MCF 10A (cell line): ENCODE results near the gene MSI1. TPM values are rescaled to one million over a fixed set of nuclear protein-coding genes. Genes with fewer than 3 reads are reported as not detected.

ENCODE experiments used
- BruUV-seq: library from RNA; stranded (reverse); fragments of 400-500 nt; replicated peaks from 2 replicates; lab custom pipeline; 2021; lab: Mats Ljungman, UMichigan
- CTCF ChIA-PET: fragments of 300-600 bp; sonication (Branson Sonifier 250); formaldehyde crosslinking; extraction: SDS; loops from one replicate; lab custom pipeline; 2021; ENCODE audit warnings: antibody characterized with exemption, inconsistent platforms; lab: Yijun Ruan, JAX
- POLR2A ChIA-PET: fragments of 300-600, 350-650 bp; sonication (Branson Sonifier 250); formaldehyde crosslinking; extraction: SDS; loops from one replicate; lab custom pipeline; 2020; ENCODE audit warnings: antibody characterized with exemption, inconsistent platforms; lab: Yijun Ruan, JAX
- DNase-seq: peaks from one replicate; pipeline ENCODE4 v3.0.0-alpha.2; 2018; ENCODE audit not compliant: unreplicated experiment
- H3K27ac Mint-ChIP-seq: one replicate; pipeline ENCODE4 v1.8.0; 2022; ENCODE audit warnings: mild to moderate bottlenecking, low read depth, mixed read lengths; ENCODE audit not compliant: unreplicated experiment
- H3K27me3 Mint-ChIP-seq: one replicate; pipeline ENCODE4 v1.8.0; 2022; ENCODE audit warnings: mixed read lengths; ENCODE audit not compliant: insufficient read depth, unreplicated experiment
- H3K36me3 Mint-ChIP-seq: one replicate; pipeline ENCODE4 v1.8.0; 2022; ENCODE audit warnings: mild to moderate bottlenecking, moderate library complexity, mixed read lengths; ENCODE audit not compliant: insufficient read depth, unreplicated experiment
- H3K4me1 Mint-ChIP-seq: one replicate; pipeline ENCODE4 v1.8.0; 2022; ENCODE audit warnings: mixed read lengths; ENCODE audit not compliant: insufficient read depth, unreplicated experiment
- H3K4me3 Mint-ChIP-seq: one replicate; pipeline ENCODE4 v1.8.0; 2022; ENCODE audit warnings: mild to moderate bottlenecking, moderate library complexity, mixed read lengths; ENCODE audit not compliant: unreplicated experiment
- H3K9me3 Mint-ChIP-seq: one replicate; pipeline ENCODE4 v1.8.0; 2022; ENCODE audit warnings: mixed read lengths; ENCODE audit not compliant: unreplicated experiment
- intact Hi-C: fragments of 100-400 bp; cut with micrococcal nuclease; formaldehyde crosslinking; loops from 2 replicates; pipeline ENCODE4 v1.14.1; 2022
- total RNA-seq: library from RNA; stranded (reverse); gene quantifications from 2 replicates; pipeline ENCODE4 v1.2.3, GENCODE V29; 2022
- TF ChIP-seq, protein P1 (sequence below): fragments of 200-600 bp; IDR thresholded peaks from one replicate; pipeline ENCODE4 v1.8.0; 2022; ENCODE audit warnings: antibody characterized with exemption, mild to moderate bottlenecking; ENCODE audit not compliant: unreplicated experiment

The MSI1 gene
- total RNA-seq, 1 experiment from 2014 or later = not detected

DNA sequence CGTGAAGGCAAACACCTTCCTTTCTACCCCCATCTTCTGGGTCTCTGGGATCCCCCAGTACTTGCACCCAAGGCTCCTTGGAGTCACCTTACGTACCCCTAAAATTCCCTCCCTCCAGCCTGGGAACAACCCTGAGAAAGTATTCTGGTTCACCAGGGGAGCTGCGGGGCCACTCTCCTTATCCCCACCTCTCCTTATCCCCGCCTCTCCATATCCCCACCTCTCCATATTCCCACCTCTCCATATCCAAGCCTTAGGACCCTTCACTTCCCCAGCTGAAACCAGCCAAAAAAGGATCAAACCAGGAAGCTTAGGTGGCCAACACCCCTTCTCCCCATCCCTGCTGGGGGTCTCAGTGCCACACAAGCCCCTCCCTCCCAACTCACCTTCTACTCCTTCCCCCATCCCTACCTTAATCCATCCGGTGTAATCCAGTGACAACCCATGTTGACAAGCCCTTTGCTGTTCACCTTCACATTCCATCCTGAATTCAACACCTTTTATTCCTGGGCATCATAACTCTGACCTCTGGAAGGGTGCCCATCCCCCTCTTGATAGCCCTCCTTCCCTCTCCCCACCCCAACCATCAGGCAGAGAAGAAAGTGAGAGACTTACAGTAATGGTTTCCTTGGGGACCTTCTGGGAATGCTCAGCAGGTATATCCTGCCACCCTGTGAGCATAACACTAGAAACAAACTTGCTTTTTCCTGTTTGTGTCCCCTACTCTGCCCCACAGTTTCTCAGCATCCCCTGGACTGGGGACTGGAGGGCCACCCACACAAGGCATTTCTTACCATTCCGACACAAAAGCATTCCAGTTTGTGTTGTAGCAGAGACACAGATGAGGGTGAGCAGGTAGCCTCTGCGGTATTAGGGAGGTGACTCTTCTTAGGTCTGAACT lies 1.6 kb upstream of the MSI1 start:
- intact Hi-C loops = no loop called here
- no peak for DNase-seq
- ChIA-PET CTCF (no interaction called here), POLR2A (no interaction called here)
- no peaks in the 10 kb centered on the region for H3K36me3 Mint-ChIP-seq
- peaks cover 7% of the 10 kb centered on the region for H3K4me1 Mint-ChIP-seq
- H3K4me3 Mint-ChIP-seq = peak overlapping the region; percentile 54
- peaks cover 80% of the 10 kb centered on the region for H3K27me3 Mint-ChIP-seq
- H3K9me3 Mint-ChIP-seq = no peaks in the 10 kb centered on the region
- H3K27ac Mint-ChIP-seq = no peak overlapping the region
- no TSS peak for BruUV-seq
- TF ChIP-seq, protein P1, sequence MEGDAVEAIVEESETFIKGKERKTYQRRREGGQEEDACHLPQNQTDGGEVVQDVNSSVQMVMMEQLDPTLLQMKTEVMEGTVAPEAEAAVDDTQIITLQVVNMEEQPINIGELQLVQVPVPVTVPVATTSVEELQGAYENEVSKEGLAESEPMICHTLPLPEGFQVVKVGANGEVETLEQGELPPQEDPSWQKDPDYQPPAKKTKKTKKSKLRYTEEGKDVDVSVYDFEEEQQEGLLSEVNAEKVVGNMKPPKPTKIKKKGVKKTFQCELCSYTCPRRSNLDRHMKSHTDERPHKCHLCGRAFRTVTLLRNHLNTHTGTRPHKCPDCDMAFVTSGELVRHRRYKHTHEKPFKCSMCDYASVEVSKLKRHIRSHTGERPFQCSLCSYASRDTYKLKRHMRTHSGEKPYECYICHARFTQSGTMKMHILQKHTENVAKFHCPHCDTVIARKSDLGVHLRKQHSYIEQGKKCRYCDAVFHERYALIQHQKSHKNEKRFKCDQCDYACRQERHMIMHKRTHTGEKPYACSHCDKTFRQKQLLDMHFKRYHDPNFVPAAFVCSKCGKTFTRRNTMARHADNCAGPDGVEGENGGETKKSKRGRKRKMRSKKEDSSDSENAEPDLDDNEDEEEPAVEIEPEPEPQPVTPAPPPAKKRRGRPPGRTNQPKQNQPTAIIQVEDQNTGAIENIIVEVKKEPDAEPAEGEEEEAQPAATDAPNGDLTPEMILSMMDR = no peak

DNA sequence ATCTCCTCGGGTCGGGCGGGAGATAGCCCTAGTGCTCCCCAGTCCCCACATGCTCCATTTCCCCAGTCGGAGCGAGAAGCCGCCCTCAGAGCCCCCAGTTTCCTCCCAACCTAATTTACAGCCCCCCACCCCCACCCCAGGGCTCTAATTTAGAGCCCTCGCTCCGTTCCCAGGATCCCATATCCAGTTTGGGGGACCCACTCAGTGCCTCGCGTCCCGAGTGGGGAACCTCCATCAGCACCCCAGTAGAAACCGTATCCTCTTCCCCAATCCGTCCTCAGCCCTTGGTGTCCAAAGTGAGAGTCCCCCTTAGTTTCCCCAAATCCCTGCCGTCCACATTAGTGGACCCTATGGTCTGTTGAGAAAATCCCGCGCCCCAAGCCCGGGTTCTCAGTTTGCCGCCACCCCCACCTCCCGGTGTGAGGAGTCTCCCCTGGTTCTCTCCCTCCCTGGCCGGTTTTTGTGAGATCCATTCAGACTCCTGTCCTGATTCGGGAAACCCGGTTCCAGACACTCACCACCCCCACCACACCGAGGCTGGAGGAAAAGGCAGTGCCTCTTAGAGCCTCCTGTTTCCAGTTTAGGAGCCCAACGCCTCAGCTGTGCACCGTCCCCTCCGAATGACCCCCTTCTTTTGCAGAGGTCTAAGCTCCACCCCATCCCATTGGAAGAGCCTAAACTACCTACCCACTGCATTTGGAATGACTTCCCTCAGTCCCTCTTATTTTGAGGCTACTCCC lies 809 bp upstream of the MSI1 start:
- H3K4me1 Mint-ChIP-seq = peaks cover 7% of the 10 kb centered on the region
- no peaks in the 10 kb centered on the region for H3K36me3 Mint-ChIP-seq
- ChIA-PET POLR2A (no interaction called here), CTCF (no interaction called here)
- TF ChIP-seq, protein P1 = no peak
- H3K9me3 Mint-ChIP-seq = no peaks in the 10 kb centered on the region
- H3K27ac Mint-ChIP-seq = no peak overlapping the region
- DNase-seq = no peak
- peaks cover 72% of the 10 kb centered on the region for H3K27me3 Mint-ChIP-seq
- peak overlapping the region; percentile 54 for H3K4me3 Mint-ChIP-seq
- intact Hi-C loops = no loop called here
- BruUV-seq = no TSS peak

DNA sequence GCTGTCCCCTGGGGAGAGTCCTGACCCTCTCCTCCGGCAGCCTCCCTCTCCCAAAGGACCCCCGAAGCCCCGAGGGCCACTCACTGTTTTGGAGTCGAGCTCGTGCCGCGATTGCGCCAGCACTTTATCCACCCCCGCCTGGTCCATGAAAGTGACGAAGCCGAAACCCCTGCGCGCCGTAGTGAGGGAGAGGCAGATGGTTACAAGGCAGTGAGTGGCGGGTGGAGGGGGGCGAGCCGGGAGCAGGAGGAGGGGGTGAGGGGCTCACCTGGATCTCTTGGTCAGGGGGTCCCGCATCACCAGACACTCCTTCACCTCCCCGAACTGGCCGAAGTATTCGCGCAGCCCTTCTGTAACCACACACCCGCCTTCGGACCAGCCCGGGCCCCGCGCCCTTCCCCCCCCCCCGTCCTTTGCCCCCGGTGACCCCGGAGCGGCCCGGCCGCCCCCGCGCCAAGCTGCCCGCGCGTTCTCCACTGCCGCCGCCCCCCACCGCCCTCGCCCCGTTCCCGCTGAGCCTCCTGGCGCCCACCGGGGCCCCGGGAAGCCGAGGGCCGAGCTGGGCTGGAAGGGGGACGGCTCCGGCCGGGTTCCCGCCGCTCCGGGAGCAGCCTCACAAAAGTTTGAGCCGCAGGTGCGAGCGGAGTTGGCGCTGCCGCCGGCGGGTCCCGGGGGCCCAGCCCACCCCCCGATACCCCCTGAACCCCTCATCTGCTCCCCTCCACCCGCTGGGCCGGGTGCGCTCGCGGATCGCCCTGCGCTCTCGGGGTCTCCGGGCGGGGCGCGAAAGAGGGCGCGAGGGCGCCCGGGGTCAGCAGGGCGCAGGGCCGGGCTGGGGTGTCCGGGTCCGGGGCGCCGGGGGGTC lies 808 bp downstream of the MSI1 start:
- ChIA-PET POLR2A (no interaction called here), CTCF (interaction anchor here (0.6 to 4.2 kb wide), 3 partner anchors 12 to 733 kb away, joined by 3 to 33 read pairs (median 3); no protein-coding TSS in a partner anchor)
- DNase-seq = no peak
- H3K9me3 Mint-ChIP-seq = no peaks in the 10 kb centered on the region
- no peak overlapping the region for H3K4me3 Mint-ChIP-seq
- H3K27me3 Mint-ChIP-seq = peaks cover 61% of the 10 kb centered on the region
- BruUV-seq = no TSS peak
- H3K36me3 Mint-ChIP-seq = no peaks in the 10 kb centered on the region
- TF ChIP-seq, protein P1 = no peak
- intact Hi-C loops = no loop called here
- peaks cover 7% of the 10 kb centered on the region for H3K4me1 Mint-ChIP-seq
- H3K27ac Mint-ChIP-seq = no peak overlapping the region
